HG02973 (cell line): Measurements from ENCODE around the gene HSPB3.
"Not testable (repeated sequence)": the region's sequence is repeated elsewhere in the genome, so short reads cannot be mapped to it uniquely, and the experiment has no call there.

Source experiments
- ATAC-seq: cut with Tn5 transposase; IDR thresholded peaks from one replicate; pipeline ENCODE4 v1.9.1; 2021; ENCODE audit warnings: moderate library complexity; ENCODE audit not compliant: unreplicated experiment

Gene HSPB3

GRCh38 chr5:54454602-54455001, 897 bp upstream of the HSPB3 start:
- ATAC-seq = no peak

- no peak for ATAC-seq
Measured at GRCh38 chr5:54457094-54457862, 1.8 kb downstream of the HSPB3 start.

- no peak for ATAC-seq
Measured at GRCh38 chr5:54458221-54458620, 2.7 kb downstream of the HSPB3 start.

GRCh38 chr5:54460181-54460919, 4.9 kb downstream of the HSPB3 start:
- no peak for ATAC-seq

GRCh38 chr5:54462281-54462680, 6.8 kb downstream of the HSPB3 start:
- ATAC-seq = no peak

GRCh38 chr5:54463713-54464112, 8.2 kb downstream of the HSPB3 start:
- ATAC-seq = no peak

GRCh38 chr5:54469622-54470021, 14.1 kb downstream of the HSPB3 start:
- ATAC-seq = peak; percentile 59

- ATAC-seq = no peak
Measured at GRCh38 chr5:54470128-54470527, 14.6 kb downstream of the HSPB3 start.

- ATAC-seq = no peak
Measured at GRCh38 chr5:54470677-54471076, 15.2 kb downstream of the HSPB3 start.

- no peak for ATAC-seq
Measured at GRCh38 chr5:54471398-54471797, 15.9 kb downstream of the HSPB3 start.

GRCh38 chr5:54476682-54477081, 21.2 kb downstream of the HSPB3 start:
- ATAC-seq = no peak

GRCh38 chr5:54477941-54478478, 22.5 kb downstream of the HSPB3 start:
- no peak for ATAC-seq

GRCh38 chr5:54480296-54480695, 24.8 kb downstream of the HSPB3 start:
- no peak for ATAC-seq

GRCh38 chr5:54484219-54484894, 28.9 kb downstream of the HSPB3 start:
- ATAC-seq = no peak

GRCh38 chr5:54485659-54486058, 30.2 kb downstream of the HSPB3 start:
- not testable (repeated sequence) for ATAC-seq

- not testable (repeated sequence) for ATAC-seq
Measured at GRCh38 chr5:54489648-54489979, 34.1 kb downstream of the HSPB3 start.

- no peak for ATAC-seq
Measured at GRCh38 chr5:54491326-54491725, 35.8 kb downstream of the HSPB3 start.

- ATAC-seq = no peak
Measured at GRCh38 chr5:54492178-54492577, 36.7 kb downstream of the HSPB3 start.

- ATAC-seq = no peak
Measured at GRCh38 chr5:54495027-54495426, 39.5 kb downstream of the HSPB3 start.
